ENCODE data around the gene ZNF581.
A peak's percentile ranks its signal among the peaks of the same experiment; 100 is the strongest.

Gene ZNF581

GRCh38 chr19:55648585-55649267 is 5.3 kb downstream of the ZNF581 start:
- DNase-seq (ENCODE audit: low read depth in 3 of 3), result no peak

GRCh38 chr19:55649268-55650125 is 6.0 kb downstream of the ZNF581 start:
- no peak for DNase-seq (ENCODE audit: low read depth in 3 of 3)

GRCh38 chr19:55650126-55650557 is 6.7 kb downstream of the ZNF581 start:
- DNase-seq (ENCODE audit: low read depth in 3 of 3), result no peak

GRCh38 chr19:55650602-55651230 is 7.3 kb downstream of the ZNF581 start:
- DNase-seq (ENCODE audit: low read depth in 3 of 3), result no peak

GRCh38 chr19:55651236-55651635 is 7.8 kb downstream of the ZNF581 start:
- DNase-seq (ENCODE audit: low read depth in 3 of 3), result no peak

- DNase-seq (ENCODE audit: low read depth in 3 of 3), result no peak
These were observed 9.1 kb downstream of the ZNF581 start for GRCh38 chr19:55652311-55653128.

- peak; percentile 96 to 98 (median 97) for DNase-seq (ENCODE audit: low read depth in 3 of 3)
These were observed 10.3 kb downstream of the ZNF581 start for GRCh38 chr19:55653651-55654322.

GRCh38 chr19:55654323-55654867 is 10.9 kb downstream of the ZNF581 start:
- peak; percentile 97 to 99 (median 98) for DNase-seq (ENCODE audit: low read depth in 3 of 3)

GRCh38 chr19:55654868-55655647 is 11.6 kb downstream of the ZNF581 start, which contains the start of gene U2AF2:
Gene U2AF2 (plus strand): TSS chr19:55655035. CDS start chr19:55655105, 70 bp downstream.
- DNase-seq (ENCODE audit: low read depth in 3 of 3), result peak; percentile 92 to 95 (median 93)

- no peak for DNase-seq (ENCODE audit: low read depth in 3 of 3)
These were observed 12.2 kb downstream of the ZNF581 start for GRCh38 chr19:55655648-55656040.

- no peak for DNase-seq (ENCODE audit: low read depth in 3 of 3)
These were observed 13.1 kb downstream of the ZNF581 start for GRCh38 chr19:55656552-55656951.

- peak in 1 of 3 experiments; percentile 21 for DNase-seq (ENCODE audit: low read depth in 3 of 3)
These were observed 13.7 kb downstream of the ZNF581 start for GRCh38 chr19:55656988-55657747.

- DNase-seq (ENCODE audit: low read depth in 3 of 3), result no peak
These were observed 15.5 kb downstream of the ZNF581 start for GRCh38 chr19:55658846-55659459.

- no peak for DNase-seq (ENCODE audit: low read depth in 3 of 3)
These were observed 16.4 kb downstream of the ZNF581 start for GRCh38 chr19:55659822-55660221.

- DNase-seq (ENCODE audit: low read depth in 3 of 3), result no peak
These were observed 17.0 kb downstream of the ZNF581 start for GRCh38 chr19:55660404-55660803.

- no peak for DNase-seq (ENCODE audit: low read depth in 3 of 3)
These were observed 17.5 kb downstream of the ZNF581 start for GRCh38 chr19:55660991-55661390.

- no peak for DNase-seq (ENCODE audit: low read depth in 3 of 3)
These were observed 18.4 kb downstream of the ZNF581 start for GRCh38 chr19:55661826-55662225.

- no peak for DNase-seq (ENCODE audit: low read depth in 3 of 3)
These were observed 20.5 kb downstream of the ZNF581 start for GRCh38 chr19:55663846-55664536.
